ENCODE results near the gene ATP11A.

DNA sequence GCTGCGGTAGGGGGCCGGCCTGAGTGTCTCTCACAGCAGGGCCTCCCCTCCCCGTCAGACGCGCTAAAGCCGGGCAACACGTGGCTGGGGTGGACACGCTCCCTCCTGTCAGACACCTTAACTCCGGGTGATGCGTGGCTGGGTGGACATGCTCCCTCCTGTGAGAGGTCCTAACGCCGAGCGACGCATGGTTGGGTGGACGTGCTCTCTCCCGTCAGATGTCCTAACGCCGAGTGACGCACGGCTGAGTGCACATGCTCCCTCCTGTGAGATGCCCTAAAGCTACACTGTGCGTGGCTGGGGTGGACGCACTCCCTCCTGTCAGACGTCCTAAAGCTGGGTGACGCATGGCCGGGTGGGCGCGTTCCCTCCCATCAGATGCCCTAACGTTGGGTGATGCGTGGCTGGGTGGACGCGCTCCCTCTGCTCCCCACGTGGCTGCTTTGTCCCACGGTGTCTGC, 153.1 kb downstream of the ATP11A start:
- TF ChIP-seq ATF1 (CRISPR knock-in tag; IDR thresholded peaks at IDR 0.05) (no peak), ATF1 (tag; IDR thresholded peaks at IDR 0.05) (no peak), SRSF1 (IDR thresholded peaks at IDR 0.05; ENCODE audit: low read depth, low read length) (no peak), TCF7L2 (IDR thresholded peaks at IDR 0.05; ENCODE audit: low read depth, low read length) (no peak), E2F3 (CRISPR knock-in tag; IDR thresholded peaks at IDR 0.05) (no peak), ZNF3 (CRISPR knock-in tag; IDR thresholded peaks at IDR 0.05) (no peak), DPF2 (IDR thresholded peaks at IDR 0.05) (no peak), BACH1 (tag; IDR thresholded peaks at IDR 0.05) (no peak), SRSF9 (IDR thresholded peaks at IDR 0.05; ENCODE audit: borderline replicate concordance, low read depth, low read length) (no peak)
- TF ChIP-seq, protein P1, sequence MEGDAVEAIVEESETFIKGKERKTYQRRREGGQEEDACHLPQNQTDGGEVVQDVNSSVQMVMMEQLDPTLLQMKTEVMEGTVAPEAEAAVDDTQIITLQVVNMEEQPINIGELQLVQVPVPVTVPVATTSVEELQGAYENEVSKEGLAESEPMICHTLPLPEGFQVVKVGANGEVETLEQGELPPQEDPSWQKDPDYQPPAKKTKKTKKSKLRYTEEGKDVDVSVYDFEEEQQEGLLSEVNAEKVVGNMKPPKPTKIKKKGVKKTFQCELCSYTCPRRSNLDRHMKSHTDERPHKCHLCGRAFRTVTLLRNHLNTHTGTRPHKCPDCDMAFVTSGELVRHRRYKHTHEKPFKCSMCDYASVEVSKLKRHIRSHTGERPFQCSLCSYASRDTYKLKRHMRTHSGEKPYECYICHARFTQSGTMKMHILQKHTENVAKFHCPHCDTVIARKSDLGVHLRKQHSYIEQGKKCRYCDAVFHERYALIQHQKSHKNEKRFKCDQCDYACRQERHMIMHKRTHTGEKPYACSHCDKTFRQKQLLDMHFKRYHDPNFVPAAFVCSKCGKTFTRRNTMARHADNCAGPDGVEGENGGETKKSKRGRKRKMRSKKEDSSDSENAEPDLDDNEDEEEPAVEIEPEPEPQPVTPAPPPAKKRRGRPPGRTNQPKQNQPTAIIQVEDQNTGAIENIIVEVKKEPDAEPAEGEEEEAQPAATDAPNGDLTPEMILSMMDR (IDR thresholded peaks at IDR 0.05 in 2 of 3, conservative IDR thresholded peaks at IDR 0.05 in 1 of 3; ENCODE audit: insufficient read depth in 2 of 3, low read depth in 1 of 3, low read length in 3 of 3) = no peak
- TF ChIP-seq, protein P2, sequence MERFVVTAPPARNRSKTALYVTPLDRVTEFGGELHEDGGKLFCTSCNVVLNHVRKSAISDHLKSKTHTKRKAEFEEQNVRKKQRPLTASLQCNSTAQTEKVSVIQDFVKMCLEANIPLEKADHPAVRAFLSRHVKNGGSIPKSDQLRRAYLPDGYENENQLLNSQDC (CRISPR knock-in tag; IDR thresholded peaks at IDR 0.05) = no peak
- TF ChIP-seq, protein P3, sequence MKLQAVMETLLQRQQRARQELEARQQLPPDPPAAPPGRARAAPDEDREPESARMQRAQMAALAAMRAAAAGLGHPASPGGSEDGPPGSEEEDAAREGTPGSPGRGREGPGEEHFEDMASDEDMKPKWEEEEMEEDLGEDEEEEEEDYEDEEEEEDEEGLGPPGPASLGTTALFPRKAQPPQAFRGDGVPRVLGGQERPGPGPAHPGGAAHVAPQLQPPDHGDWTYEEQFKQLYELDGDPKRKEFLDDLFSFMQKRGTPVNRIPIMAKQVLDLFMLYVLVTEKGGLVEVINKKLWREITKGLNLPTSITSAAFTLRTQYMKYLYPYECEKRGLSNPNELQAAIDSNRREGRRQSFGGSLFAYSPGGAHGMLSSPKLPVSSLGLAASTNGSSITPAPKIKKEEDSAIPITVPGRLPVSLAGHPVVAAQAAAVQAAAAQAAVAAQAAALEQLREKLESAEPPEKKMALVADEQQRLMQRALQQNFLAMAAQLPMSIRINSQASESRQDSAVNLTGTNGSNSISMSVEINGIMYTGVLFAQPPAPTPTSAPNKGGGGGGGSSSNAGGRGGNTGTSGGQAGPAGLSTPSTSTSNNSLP (IDR thresholded peaks at IDR 0.05; ENCODE audit: borderline replicate concordance, low read depth, low read length) = no peak
